H1 (cell line): ENCODE data around the gene UGT1A10. TPM values are rescaled to one million over a fixed set of nuclear protein-coding genes. Genes with fewer than 3 reads are reported as not detected.

Experiments used
- CTCF ChIA-PET: fragments of 300-600 bp; sonication (Branson Sonifier 250); formaldehyde crosslinking; loops from one replicate; lab custom pipeline; 2021; ENCODE audit not compliant: partially characterized antibody; lab: Charles Lee
- POLR2A ChIA-PET: fragments of 300-600 bp; sonication (Branson Sonifier 250); formaldehyde crosslinking; loops from one replicate; lab custom pipeline; 2021; ENCODE audit warnings: inconsistent platforms; ENCODE audit not compliant: partially characterized antibody; lab: Charles Lee
- DNase-seq, 2 experiments: peaks; one replicate each; pipeline versions ENCODE4 v3.0.0 to v3.0.0-alpha.2; 2010 to 2022; ENCODE audit warnings: low spot score in 2 of 2, low read depth in 1 of 2, mixed read lengths in 1 of 2
- FAIRE-seq: peaks from 2 replicates; lab custom pipeline; 2011; peaks lifted over from hg19 to GRCh38; lab: Jason Lieb, UNC
- H2AFZ ChIP-seq: 2 replicates; pipeline ENCODE4 v1.8.1; 2012; ENCODE audit warnings: low read length, inconsistent platforms
- H2AK5ac ChIP-seq: 2 replicates; pipeline ENCODE4 v1.6.1; 2013; ENCODE audit warnings: low read depth, low read length
- H2BK120ac ChIP-seq: replicated peaks from 2 replicates; pipeline ENCODE3; 2013; ENCODE audit warnings: low read depth, low read length, inconsistent platforms
- H2BK12ac ChIP-seq: 2 replicates; pipeline ENCODE4 v1.6.1; 2013; ENCODE audit warnings: low read depth, low read length
- H2BK15ac ChIP-seq: 2 replicates; pipeline ENCODE4 v1.6.1; 2013; ENCODE audit warnings: low read length
- H2BK20ac ChIP-seq: 2 replicates; pipeline ENCODE4 v1.6.1; 2013; ENCODE audit warnings: low read length
- H2BK5ac ChIP-seq: 2 replicates; pipeline ENCODE4 v1.6.1; 2013; ENCODE audit warnings: low read depth, low read length
- H3K14ac ChIP-seq: 2 replicates; pipeline ENCODE4 v1.6.1; 2013; ENCODE audit warnings: inconsistent platforms; ENCODE audit not compliant: insufficient read length
- H3K18ac ChIP-seq: 2 replicates; pipeline ENCODE4 v1.6.1; 2013; ENCODE audit warnings: low read length; ENCODE audit errors: extremely low read depth
- H3K23ac ChIP-seq: 2 replicates; pipeline ENCODE4 v1.6.1; 2013; ENCODE audit warnings: inconsistent platforms; ENCODE audit not compliant: insufficient read length
- H3K23me2 ChIP-seq: 2 replicates; pipeline ENCODE4 v1.6.1; 2013; ENCODE audit warnings: low read depth, low read length
- H3K27ac ChIP-seq: 2 replicates; pipeline ENCODE4 v1.6.1; 2011; ENCODE audit warnings: low read depth, low read length, inconsistent platforms
- H3K27me3 ChIP-seq, 4 experiments: replicated peaks in 1 of 4; 1 replicate in 1 of 4; 2 replicates in 3 of 4; pipeline versions ENCODE4 v1.6.1 to v1.8.1; 2011 to 2013; ENCODE audit warnings: low read length in 3 of 4, mild to moderate bottlenecking in 3 of 4, inconsistent platforms in 2 of 4, mixed read lengths in 2 of 4, moderate library complexity in 1 of 4; ENCODE audit not compliant: control insufficient read depth in 3 of 4, insufficient read depth in 3 of 4; ENCODE audit errors: extremely low read depth in 1 of 4
- H3K36me3 ChIP-seq, 4 experiments: 2 replicates each; pipeline versions ENCODE4 v1.6.1 to v1.8.1; 2011 to 2013; ENCODE audit warnings: mild to moderate bottlenecking in 4 of 4, low read length in 3 of 4, moderate library complexity in 2 of 4, control low read depth in 1 of 4, inconsistent platforms in 1 of 4; ENCODE audit not compliant: insufficient read depth in 4 of 4, control insufficient read depth in 2 of 4
- H3K4ac ChIP-seq: replicated peaks from 2 replicates; pipeline ENCODE3; 2013; ENCODE audit warnings: low read length, low read depth, mixed read lengths, inconsistent platforms; ENCODE audit not compliant: insufficient read length
- H3K4me1 ChIP-seq, 4 experiments: replicated peaks in 1 of 4; 1 replicate in 1 of 4; 2 replicates in 3 of 4; pipeline versions ENCODE4 v1.6.1 to v1.8.1; 2011 to 2013; ENCODE audit warnings: low read length in 3 of 4, inconsistent platforms in 2 of 4, mixed read lengths in 1 of 4; ENCODE audit not compliant: insufficient read depth in 4 of 4, control insufficient read depth in 3 of 4
- H3K4me2 ChIP-seq, 2 experiments: 2 replicates each; pipeline versions ENCODE4 v1.6.1 to v1.8.1; 2011 to 2013; ENCODE audit warnings: low read depth in 2 of 2, low read length in 2 of 2, control low read depth in 1 of 2, inconsistent platforms in 1 of 2, mild to moderate bottlenecking in 1 of 2; ENCODE audit not compliant: insufficient read depth in 1 of 2
- H3K4me3 ChIP-seq, 4 experiments: fragments of 200-600, 300-600 bp in 1 of 4; sonication (generic), shearing (Covaris generic), sonication (Bioruptor Twin) in 1 of 4; 2 replicates each; pipeline versions ENCODE4 v1.5.1 to v1.8.1; 2011 to 2016; ENCODE audit warnings: low read length in 4 of 4, low read depth in 3 of 4, control low read depth in 2 of 4, inconsistent platforms in 2 of 4, mild to moderate bottlenecking in 2 of 4, mixed read lengths in 1 of 4, moderate library complexity in 1 of 4; ENCODE audit not compliant: insufficient read depth in 2 of 4; ENCODE audit errors: extremely low read depth in 1 of 4
- H3K56ac ChIP-seq: replicated peaks from 2 replicates; pipeline ENCODE3; 2013; ENCODE audit warnings: low read depth, mild to moderate bottlenecking, mixed read lengths, low read length, inconsistent platforms; ENCODE audit not compliant: insufficient read length
- H3K79me1 ChIP-seq: 2 replicates; pipeline ENCODE4 v1.6.1; 2013; ENCODE audit warnings: low read depth, low read length, control low read depth
- H3K79me2 ChIP-seq, 2 experiments: 2 replicates each; pipeline versions ENCODE4 v1.6.1 to v1.8.1; 2012 to 2013; ENCODE audit warnings: low read length in 2 of 2, mild to moderate bottlenecking in 2 of 2, inconsistent platforms in 1 of 2; ENCODE audit not compliant: insufficient read depth in 2 of 2, control insufficient read depth in 1 of 2
- H3K9ac ChIP-seq, 4 experiments: replicated peaks in 1 of 4; 1 replicate in 1 of 4; 2 replicates in 3 of 4; pipeline versions ENCODE4 v1.6.1 to v1.8.1; 2011 to 2013; ENCODE audit warnings: low read depth in 3 of 4, low read length in 3 of 4, control low read depth in 2 of 4, mild to moderate bottlenecking in 2 of 4, moderate library complexity in 2 of 4, inconsistent platforms in 1 of 4; ENCODE audit errors: extremely low read depth in 1 of 4
- H3K9me3 ChIP-seq, 2 experiments: 2 replicates each; pipeline versions ENCODE4 v1.6.1 to v1.8.1; 2012 to 2013; ENCODE audit warnings: mild to moderate bottlenecking in 2 of 2, moderate library complexity in 2 of 2, control low read depth in 1 of 2, inconsistent platforms in 1 of 2, low read depth in 1 of 2, low read length in 1 of 2, mixed read lengths in 1 of 2; ENCODE audit not compliant: insufficient read depth in 2 of 2
- H4K20me1 ChIP-seq, 2 experiments: replicated peaks in 1 of 2; 2 replicates each; pipeline versions ENCODE3 to v1.8.1; 2011 to 2013; ENCODE audit warnings: inconsistent platforms in 2 of 2, low read length in 2 of 2, mild to moderate bottlenecking in 1 of 2; ENCODE audit not compliant: insufficient read depth in 2 of 2, control insufficient read depth in 1 of 2
- H4K5ac ChIP-seq: 2 replicates; pipeline ENCODE4 v1.6.1; 2013; ENCODE audit warnings: low read length, low read depth, mixed read lengths, inconsistent platforms; ENCODE audit not compliant: insufficient read length
- H4K8ac ChIP-seq: 2 replicates; pipeline ENCODE4 v1.8.0; 2013; ENCODE audit warnings: mild to moderate bottlenecking, moderate library complexity, low read length, inconsistent platforms; ENCODE audit not compliant: insufficient read depth; ENCODE audit errors: extremely low read depth
- H4K91ac ChIP-seq: replicated peaks from 2 replicates; pipeline ENCODE3; 2013; ENCODE audit warnings: low read length, mixed read lengths, inconsistent platforms; ENCODE audit not compliant: insufficient read length
- WGBS, 2 experiments: shearing (Covaris generic) in 1 of 2; methylation state at CpG; one replicate each; pipeline versions ENCODE4 v1.1.6 to v1.1.7; 2013 to 2015; ENCODE audit warnings: low lambda C conversion rate in 2 of 2, mixed read lengths in 2 of 2, inconsistent platforms in 1 of 2, low coverage in 1 of 2, missing lambda C conversion rate in 1 of 2; ENCODE audit not compliant: insufficient replicate concordance in 2 of 2, insufficient coverage in 1 of 2, insufficient read length in 1 of 2; ENCODE audit errors: extremely low coverage in 1 of 2, missing lambda C conversion rate in 1 of 2; 5-methylcytosine and 5-hydroxymethylcytosine counted together
- polyA plus RNA-seq, 7 experiments: library from polyadenylated mRNA; depleted of rRNA in 3 of 7; stranded (reverse) in 5 of 7; unstranded in 2 of 7; fragments of >200 nt in 5 of 7; fragments of 200-250 nt in 2 of 7; gene quantifications; 1 replicate in 5 of 7; 2 replicates in 1 of 7; 4 replicates in 1 of 7; pipeline versions ENCODE4 v1.2.1 to v1.2.3, GENCODE V29; 2011 to 2013; ENCODE audit warnings: missing spikeins in 2 of 7, mixed read lengths in 2 of 7
- total RNA-seq: library from RNA; stranded (reverse); fragmentation: NEBNext Ultra II Directional; extraction: Animal tissue kit (Norgen Biotek cat#: 25700); gene quantifications from 2 replicates; pipeline ENCODE4 v1.2.1, GENCODE V29; 2021

UGT1A10 gene
- total and polyA plus RNA-seq, 2 of the 8 experiments (the other 6 are each of a cell fraction or from before 2014, with no cell fraction given): not detected

DNA sequence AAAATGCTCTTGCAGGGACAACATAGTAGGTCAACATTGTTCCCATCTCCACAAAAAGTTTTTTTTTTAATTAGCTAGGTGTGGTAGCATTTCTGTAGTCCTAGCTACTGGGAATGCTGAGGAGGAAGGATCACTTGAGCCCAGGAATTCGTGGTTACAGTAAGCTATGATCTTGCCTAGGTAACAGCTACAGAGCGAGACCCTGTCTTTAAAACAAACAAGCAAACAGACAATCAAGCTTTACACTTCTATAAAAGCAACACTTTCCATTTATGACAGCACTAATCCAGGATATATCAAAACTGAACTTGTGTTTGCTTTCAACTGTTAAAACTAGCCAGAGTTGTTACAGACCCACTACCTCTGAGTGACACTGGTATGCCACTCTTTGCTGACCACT lies 104.6 kb downstream of the UGT1A10 start:
- Histone ChIP-seq H2BK15ac (no peak overlapping the region), H3K14ac (no peak overlapping the region), H4K91ac (no peak overlapping the region), H3K27ac (no peak overlapping the region), H2BK5ac (no peak overlapping the region), H3K9me3 (peaks cover 0 to 15% of the 10 kb centered on the region in 2 experiments; a peak in 2 of 4 replicates), H3K4me3 (no peak overlapping the region), H2BK12ac (no peak overlapping the region), H3K4ac (no peak overlapping the region), H3K36me3 (no peaks in the 10 kb centered on the region), H4K8ac (no peak overlapping the region), H2AFZ (no peak overlapping the region), H4K5ac (no peak overlapping the region), H3K18ac (no peak overlapping the region), H3K79me1 (no peaks in the 10 kb centered on the region), H3K9ac (no peak overlapping the region), H2BK20ac (no peak overlapping the region), H3K56ac (no peak overlapping the region), H4K20me1 (no peaks in the 10 kb centered on the region), H3K23ac (no peak overlapping the region), H3K23me2 (no peaks in the 10 kb centered on the region), H3K4me2 (no peak overlapping the region), H3K4me1 (no peaks in the 10 kb centered on the region), H3K27me3 (no peaks in the 10 kb centered on the region), H2AK5ac (no peak overlapping the region), H3K79me2 (no peaks in the 10 kb centered on the region), H2BK120ac (no peak overlapping the region)
- DNase-seq (no peak), FAIRE-seq (no peak)
- POLR2A ChIA-PET: no interaction called here
- WGBS, 2 experiments: 82% methylated on average over 2 of the region's 2 CpGs; no CpG with 5 or more reads in 1 of the 2 experiments
- CTCF ChIA-PET: interaction anchor here (0.7 kb wide), 1 partner anchor 28 kb away, joined by 5 read pairs; no protein-coding TSS in a partner anchor
